SH-SY5Y (cell line): ENCODE results near the gene PIM1.

Source experiments
- GATA2 ChIP-seq: IDR thresholded peaks from 2 replicates; pipeline ENCODE4 v1.6.1; 2011; ENCODE audit warnings: mild to moderate bottlenecking, low read depth, low read length
- GATA3 ChIP-seq: IDR thresholded peaks from 2 replicates; pipeline ENCODE4 v1.6.1; 2011; ENCODE audit warnings: low read depth, mild to moderate bottlenecking, low read length, moderate library complexity

DNA sequence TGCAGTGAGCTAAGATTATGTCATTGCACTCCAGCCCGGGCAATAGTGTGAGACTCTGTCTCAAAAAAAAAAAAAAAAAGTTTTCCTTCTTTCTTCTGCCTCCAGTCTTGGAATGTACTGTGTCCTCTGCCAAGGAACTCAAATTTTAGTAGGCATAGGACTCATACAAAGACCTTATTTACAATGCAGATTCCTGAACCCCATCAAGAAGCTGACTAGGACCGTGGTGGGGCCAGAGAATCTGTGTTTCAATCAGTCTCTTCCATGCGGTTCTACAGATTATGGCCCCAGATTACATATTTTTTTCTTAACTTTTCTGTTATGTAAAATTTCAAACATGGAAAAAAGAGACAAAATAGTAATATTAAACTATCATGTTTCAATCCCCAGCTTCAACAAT is 29.8 kb upstream of the PIM1 start:
- TF ChIP-seq GATA2 (no peak), GATA3 (no peak)
